Esophagus muscularis mucosa (tissue), 4 donors: ENCODE results near the gene TRAPPC4.

ENCODE experiments used
- CTCF ChIP-seq, 3 experiments: fragments of 200-600 bp in 2 of 3; fragments of 450-650 bp in 1 of 3; sonication (generic) in 2 of 3; IDR thresholded peaks; one replicate each; pipeline ENCODE4 v1.5.1; 2017 to 2019; ENCODE audit warnings: antibody characterized with exemption in 3 of 3, mild to moderate bottlenecking in 2 of 3, moderate library complexity in 1 of 3
- EP300 ChIP-seq: sonication (generic); formaldehyde crosslinking; IDR thresholded peaks from one replicate; pipeline ENCODE4 v1.6.1; 2017; ENCODE audit warnings: antibody characterized with exemption
- POLR2A ChIP-seq: fragments of 450-650 bp; IDR thresholded peaks from one replicate; pipeline ENCODE4 v1.6.1; 2017; ENCODE audit warnings: antibody characterized with exemption, moderate library complexity, mild to moderate bottlenecking, low read depth
- POLR2AphosphoS5 ChIP-seq, 2 donors: sonication (generic); formaldehyde crosslinking; IDR thresholded peaks; one replicate each; pipeline ENCODE4 v1.6.1; 2017; ENCODE audit warnings: antibody characterized with exemption in 2 of 2

GRCh38 chr11:119031912-119032280 lies 13.3 kb downstream of the TRAPPC4 start:
- TF ChIP-seq CTCF (IDR thresholded peaks at IDR 0.05) (no peak), POLR2AphosphoS5 (IDR thresholded peaks at IDR 0.05) (no peak), POLR2A (no peak), EP300 (no peak)
